GF-D8 (cell line): ENCODE measurements around the gene ABLIM2.
A peak's percentile ranks its signal among the peaks of the same experiment; 100 is the strongest.

ENCODE experiments used
- DNase-seq: peaks from one replicate; lab custom pipeline; 2025; lab: John Stamatoyannopoulos, UW

The ABLIM2 gene

DNA sequence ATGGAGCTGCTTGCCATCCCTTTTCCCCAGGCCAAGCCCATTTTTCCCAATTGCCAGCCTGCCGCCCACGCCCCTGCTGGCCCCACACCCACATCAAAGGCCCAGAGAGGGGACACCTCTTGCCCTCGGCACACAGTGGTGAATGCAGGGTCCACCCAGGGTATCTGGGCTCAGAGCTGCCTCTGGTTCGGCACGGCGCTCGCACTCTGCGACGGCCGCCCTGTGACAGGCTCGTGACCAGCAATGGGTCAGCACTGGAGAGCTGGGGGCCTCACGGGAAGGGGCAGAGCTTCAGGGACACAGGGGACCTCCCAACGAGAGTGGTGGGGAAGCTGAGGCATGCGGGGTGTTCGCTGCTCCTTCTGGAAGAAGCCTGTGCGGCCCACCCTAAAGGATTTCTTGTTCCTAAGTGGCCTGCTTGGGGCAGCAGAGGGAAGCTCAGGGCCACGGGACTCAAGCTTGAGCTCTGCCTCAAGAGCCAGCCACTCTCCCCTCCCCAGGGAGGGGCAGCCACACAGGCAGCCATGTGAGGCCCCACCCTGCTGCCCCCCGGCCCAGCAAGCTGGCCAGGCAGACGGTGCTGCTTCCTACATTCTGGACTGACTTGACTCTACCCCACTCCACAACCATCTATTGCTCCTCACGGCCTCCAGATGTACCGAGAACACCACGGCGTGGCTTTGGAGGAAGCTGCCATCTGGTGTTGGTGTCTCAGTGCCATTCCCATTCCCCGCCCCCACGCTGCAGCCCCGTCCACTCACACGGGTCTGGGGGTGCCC lies 73.7 kb downstream of the ABLIM2 start:
- no peak for DNase-seq

DNA sequence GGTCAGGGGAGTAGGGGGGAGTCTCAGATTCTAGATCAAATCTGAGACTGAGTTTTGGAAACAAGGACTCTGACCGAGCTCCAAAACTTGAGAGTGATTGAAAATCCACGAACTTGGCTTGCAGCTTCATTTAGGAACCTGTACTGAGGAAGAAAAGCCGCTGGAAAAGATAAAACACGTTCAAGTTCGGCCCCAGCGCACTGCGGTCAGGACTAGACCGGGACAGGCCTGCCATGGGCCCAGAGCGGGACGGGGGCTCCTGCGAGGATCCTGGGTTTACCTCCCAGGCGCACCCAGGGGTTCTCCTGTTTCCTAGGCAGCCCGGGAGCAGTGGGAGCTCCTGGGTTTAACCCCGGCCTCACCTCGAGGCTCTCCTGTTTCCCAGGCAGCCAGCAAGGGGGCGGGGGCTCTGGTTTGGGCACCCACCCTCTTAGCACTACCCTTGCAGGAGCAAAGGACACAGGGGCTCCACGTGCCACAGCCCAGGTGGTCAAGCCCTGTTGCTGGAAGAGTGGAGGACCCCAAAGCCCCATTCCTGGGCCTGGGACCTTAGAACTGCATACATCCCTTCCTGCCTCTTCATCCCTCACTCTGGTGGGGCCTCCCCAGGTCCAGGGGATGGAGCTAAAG lies 74.5 kb downstream of the ABLIM2 start:
- no peak for DNase-seq

DNA sequence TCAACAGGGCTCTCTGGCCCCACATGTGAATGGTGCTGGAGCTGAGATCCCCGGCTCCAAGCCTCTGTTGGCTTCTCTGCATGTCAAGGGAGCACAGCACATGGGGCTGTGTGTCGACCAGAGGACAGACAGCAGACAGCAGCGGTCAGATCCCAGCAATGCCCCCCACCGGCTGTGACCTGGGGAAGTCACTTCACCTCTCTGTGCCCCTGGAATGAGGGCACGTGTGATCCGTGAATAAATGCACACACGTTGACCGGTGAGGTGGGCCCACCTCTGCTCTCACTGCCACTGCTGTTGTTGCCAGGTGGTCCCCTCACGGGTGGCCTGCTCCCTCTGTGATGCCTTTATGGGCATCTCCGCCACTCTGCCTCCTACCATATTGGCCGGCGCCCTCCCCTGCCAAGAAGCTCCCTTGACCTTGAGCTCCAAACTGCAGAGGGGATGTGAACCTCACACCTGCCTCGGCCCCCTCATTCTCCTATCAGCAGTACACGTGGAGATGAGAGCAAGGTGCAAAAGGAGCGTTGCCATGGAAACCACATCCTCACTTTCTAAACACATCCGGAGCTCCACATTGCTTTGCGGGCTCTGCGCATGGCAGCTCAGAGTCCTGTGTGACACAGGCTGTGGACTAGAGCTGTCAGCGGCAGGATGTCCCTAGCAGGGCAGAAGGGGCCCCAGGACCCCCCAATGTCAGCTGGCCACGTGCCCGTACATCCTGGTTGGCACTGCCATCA lies 75.4 kb downstream of the ABLIM2 start:
- no peak for DNase-seq

DNA sequence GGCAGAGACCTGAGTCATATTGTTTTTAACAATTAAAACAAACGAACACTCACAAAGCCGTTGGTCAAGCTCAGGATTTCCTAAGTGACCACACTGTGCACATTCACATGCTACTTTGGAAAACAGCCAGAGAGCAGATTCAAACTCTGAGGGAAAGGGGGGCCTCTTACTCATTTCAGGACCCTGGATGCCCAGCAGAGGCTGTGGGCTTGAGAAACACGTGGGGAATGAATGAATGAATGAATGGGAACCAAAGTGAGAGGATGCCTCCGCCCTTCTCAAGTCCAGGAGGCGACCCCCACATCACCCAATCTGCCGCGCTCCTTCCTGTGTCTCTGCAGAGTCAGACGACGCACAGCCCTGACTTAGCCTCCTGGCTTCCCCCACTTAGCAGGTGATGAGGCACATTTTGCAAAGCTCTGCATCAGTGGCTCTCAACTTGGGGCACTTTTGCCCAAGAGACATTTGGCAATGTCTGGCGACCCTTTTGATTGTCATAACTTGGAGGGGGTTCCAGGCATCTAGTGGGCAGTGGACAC lies 76.0 kb downstream of the ABLIM2 start:
- no peak for DNase-seq

DNA sequence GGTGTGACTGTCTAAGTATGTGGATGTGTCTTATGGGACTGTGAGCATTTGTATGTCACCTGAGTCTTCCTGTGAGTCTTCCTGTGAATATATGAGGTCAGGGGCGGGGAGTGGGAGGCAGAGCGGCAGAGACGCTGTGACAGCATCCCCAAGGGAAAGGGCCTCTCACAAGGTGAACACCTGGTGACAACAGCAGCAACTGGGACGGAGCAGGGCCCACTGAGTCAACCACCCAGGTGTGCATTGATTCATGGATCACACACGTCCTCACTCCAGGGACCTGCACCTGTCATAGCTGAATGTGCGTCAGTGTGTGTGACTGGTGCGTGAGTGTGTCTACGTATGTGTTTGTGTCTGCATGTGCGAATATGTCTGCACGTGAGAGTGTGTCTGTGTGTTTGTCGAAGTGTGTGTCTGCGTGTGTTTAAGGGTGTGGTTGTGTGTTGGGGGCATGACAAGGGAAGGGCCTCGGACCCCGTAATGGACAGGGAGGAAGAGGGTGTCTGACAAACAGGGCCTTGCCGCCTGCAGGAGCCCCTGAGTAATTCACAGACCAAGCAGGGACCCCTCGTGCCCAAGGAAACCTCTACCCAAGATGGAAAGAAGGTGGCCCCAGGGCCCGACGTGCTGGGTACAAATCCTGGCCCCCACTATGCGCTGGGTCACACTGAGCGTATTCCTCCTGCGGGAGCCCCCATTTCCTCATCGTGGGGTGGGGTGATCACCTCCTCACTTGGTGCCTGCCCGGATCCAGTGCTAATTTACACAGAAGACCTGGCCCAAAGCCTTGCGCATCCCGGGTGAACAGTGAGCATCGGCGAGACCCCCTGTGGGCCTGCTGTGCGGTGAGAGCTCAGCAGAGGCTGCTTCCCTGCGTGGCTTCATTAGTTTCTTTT lies 76.7 kb downstream of the ABLIM2 start:
- DNase-seq, result no peak

DNA sequence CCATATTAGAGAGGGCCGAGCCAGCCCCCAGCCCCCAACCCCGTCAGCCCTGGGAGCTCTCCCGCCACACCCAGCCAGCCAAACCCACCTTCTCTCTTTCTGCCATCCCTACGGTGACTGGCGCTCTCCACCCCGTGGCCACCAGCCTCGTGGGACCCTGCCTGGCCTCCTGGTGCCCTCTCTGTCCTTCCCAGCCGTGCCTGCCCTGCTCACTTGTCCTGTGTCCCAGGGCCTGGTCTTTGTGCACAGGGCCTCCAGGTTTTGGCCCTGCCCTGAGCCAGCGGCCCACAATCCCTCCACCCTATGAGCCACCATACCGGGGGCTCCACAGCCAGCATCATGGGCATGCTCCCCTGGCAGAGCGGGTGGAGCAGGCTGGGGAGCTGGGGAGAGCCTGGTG lies 77.4 kb downstream of the ABLIM2 start:
- no peak for DNase-seq

DNA sequence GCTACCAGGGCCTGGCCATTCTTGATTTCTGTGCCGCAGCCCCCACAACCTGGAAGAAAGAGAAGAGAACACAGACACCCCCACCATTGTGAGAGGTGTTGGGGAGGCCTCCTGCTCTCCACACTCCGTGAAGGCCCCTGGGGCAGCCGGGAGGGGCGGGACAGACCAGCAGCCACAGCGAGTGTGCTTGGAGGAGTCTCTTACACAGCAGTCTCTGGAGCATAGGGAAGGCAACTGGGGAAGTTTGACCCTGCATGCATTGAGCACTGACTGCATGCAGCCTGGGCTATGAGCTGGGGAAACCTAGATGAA lies 77.9 kb downstream of the ABLIM2 start:
- no peak for DNase-seq

DNA sequence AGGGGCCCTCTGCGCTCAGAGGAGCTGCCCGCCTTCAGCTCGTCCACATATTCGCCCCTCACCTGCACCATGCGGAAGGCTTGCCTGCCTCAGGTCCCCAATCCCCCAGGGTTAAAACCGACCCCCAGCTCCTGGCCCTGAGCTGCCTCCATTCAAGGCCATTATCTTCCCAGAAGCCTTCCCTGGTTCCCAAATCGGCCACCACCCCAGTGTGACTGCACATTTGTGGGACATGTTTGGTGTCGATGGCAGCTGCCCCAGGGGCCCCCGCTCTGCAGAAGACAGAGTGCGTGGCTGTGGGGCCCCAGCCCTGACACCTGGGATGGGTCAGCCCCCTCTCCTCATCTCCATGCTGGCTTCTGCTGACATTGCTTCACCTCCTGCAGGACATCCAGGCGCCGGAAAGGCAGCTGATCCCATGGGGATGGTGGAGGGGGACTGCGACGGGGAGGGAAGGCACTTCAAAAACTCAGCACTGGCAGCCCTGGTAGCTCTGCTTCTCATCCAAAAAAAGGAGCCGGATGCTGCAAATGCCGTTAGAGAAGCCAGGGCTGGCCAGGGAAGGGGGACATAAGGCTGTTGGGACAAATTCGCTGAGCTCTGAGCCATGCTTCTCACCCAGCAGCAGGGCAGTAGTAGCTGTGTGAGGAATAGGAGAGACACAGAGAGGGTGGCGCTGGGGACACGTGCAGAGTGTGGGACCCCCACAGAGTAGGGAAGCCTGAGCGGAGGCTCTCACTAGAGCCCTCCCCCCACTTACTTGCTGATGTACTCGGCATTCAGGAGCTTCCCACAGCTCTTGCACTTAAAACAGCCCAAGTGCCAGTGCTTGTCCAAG lies 78.5 kb downstream of the ABLIM2 start:
- DNase-seq, result no peak

DNA sequence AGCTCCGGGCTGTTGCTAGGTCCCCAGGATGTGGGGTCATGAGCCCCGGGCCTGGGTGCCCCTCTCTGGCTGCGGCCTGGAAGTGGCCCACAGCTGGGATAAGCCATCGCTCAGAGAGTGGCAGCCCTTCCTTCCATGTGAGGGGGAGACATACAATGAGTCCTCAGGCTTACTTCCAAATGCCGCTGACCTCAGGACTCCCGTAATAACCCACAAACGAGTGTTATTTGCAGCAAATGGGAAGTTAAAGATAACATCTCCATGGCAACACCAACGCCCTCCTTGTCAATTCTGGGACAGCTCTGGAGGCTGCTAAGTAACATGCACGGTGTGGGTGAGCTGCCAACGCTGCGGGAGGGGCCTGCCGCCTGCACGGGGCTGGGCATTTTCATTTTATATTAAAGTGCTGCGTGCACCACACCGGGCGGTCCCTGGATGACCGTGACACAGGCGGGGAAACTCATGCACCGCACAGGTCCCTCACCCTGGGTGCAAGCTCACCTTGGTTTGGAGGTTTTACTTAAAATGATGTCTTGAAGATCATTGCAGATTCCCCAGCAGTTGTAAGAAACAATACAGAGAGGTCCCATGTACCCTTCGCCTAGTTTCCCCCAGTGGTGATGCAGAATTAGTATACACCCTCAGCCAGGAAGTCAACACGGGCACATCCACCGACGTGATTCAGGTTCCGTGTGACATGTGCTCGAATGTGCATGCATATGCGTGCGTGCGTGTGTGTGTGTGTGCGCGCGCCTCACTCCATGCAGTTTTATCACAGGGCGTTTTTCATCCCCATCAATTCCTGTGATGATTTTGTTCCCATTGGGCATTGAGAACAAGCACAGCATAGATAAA lies 79.4 kb downstream of the ABLIM2 start:
- peak; percentile 53 for DNase-seq

DNA sequence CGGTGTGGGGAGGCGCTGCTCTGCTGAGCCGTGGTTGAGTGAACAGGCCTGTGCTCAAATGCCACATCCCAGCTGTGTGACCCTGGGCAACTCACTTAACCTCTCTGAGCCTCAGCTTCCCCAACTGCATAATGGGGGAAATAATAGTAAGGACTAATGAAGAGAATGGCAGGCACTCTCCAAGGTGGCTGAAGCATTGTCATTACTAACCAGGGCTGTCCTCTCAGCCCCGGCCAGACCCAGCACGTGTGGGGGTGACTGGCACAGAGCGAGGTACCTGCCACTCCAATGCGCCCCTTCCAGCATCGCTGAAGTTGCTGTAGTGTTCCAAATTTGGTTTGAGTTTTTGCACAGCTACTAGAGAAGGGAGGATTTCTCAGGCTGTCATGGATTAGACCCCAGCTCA lies 80.0 kb downstream of the ABLIM2 start:
- DNase-seq, result no peak

DNA sequence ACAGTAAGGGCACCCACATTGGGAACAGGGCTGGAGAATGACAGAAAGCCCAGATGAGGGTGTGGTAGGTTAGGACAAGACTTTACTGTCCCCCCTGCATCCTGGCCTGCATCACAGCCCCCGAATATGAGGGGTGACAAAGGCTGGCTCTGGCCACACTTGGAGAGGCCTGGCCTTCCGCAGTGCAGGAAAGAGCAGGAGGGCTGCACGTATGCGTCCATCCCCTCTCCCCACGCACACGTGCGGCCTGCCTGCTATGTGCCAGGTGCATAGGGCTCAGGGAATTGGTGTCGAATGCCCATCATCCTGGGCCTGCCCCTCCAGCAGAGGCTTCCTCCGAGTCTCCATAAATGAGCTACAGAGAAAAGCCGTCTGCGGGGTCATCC lies 80.5 kb downstream of the ABLIM2 start:
- DNase-seq, result no peak

DNA sequence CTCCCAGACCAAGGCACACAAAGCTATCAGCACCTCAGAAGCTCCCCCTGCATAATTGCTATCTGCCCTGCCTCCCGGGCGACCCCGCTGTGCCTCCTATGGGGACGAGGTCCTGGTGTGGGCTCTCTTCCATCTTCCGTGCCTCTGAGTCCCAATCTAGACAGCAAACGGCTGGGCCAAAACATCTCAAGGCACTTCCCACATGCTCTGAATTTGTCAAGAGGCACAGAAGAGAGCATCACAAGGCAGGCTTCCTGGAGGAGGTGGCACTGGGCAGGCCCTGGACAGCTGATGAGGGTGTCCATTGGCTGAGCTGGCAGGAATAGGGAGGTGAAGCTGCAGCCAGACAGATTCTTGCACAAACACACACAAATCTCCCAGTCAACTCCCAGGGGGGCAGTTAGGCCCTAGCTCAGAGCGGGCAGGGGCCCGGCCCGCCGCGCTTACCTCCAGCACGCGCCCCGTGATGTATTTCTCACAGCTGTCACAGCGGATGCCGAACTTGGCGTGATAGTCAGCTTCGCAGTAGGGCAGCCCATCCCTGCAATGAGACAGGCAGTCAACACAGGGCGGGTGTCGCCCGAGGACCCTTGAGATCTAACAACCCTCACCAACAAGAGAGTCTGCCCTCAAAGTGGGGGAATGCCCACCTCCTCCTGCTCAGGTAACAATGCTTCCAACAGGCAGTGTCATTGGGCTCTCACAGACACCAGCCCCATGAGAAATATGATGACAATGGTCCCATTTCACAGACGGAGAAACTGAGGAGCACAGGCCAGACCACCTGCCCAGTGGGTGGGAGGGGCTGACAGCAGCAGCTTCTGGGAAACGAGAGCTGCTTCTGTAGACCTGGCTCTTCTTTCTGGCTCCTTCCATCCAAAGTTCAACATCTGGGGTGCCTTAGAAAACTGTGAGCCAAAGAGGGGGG lies 81.2 kb downstream of the ABLIM2 start:
- no peak for DNase-seq

DNA sequence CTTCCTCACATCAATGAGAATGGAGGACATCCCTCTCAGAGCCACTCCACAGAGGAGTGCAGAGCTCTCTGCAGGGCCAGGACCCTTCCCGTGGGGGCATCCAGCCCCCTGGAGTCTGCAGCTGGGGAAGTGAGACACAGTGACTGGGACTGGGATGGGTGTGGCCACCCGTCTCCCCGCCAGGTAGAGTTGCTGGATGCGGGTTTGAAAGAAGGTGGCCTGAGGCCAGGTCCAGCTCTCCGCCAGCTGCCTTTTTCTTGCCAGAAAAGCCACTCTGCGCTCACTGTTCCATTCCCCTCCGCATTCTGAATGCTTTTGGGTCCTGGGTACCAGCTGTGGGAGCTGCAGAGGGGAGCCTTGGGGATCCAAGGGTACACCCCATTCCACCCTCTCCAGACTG lies 82.6 kb downstream of the ABLIM2 start:
- no peak for DNase-seq

DNA sequence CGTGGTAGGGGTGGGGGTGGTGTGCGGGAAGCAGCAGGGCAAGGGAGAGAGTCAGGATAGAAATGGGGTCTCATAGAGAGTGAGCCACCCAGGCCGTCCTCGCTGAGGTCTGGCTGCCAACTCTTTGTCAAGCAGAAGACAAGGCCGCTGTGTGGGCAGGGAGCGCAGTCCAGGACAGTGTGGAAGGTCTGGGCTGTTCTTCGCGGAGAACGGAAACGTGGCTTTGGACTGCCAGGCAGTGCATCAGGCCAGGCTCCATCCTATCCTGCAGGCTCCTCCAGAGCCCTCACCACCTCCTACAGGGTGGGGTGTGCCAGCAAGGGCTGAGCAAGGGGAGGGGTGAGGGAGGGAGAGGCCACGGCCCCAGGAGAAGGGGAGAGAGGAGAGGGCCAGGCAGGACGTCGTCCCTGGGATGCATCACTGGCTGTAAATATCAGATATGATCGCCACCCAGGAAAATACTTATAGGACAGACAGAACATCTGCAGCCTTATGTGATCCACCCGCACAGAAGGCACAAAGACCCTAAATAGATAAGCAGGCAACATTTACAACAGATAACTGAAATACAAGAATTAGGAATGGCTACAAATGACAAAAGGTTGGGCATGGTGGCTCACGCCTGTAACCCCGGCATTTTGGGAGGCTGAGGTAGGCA lies 85.3 kb downstream of the ABLIM2 start:
- DNase-seq, result no peak

DNA sequence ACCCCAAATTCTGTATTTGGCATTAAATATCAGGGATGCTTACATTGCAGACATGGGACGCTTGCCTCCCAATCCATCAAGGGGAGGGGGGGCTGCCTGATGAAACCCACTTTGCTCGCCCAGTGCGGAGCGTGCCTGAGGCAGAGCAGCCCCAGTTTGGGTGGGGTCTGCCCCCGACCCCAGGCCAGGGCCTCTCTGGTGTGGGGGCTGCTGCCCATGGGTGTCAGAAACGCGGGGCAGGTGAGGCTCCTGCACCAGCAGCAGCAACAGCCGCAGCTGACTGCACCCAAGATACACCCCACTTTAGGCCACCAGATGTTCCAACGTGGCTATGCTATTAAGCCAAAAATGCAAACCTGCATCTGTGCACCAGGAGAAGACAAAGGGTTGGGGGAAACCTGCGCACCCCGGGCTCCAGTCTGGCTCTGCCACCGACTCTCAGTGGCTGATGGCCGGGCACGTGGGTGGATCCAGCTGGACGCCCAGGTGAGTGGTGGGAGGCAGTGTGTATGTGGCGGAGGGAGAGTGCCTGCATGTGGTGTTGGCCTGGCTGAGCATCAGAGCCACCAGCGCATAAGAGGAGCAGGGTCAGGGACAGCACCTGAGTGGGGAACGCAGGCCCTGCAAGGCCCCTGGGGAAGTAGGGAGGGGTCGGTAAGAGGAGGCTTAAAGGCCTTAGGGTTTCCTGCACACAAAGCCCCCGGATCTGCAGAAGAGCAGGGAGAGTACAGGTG lies 86.2 kb downstream of the ABLIM2 start:
- no peak for DNase-seq

DNA sequence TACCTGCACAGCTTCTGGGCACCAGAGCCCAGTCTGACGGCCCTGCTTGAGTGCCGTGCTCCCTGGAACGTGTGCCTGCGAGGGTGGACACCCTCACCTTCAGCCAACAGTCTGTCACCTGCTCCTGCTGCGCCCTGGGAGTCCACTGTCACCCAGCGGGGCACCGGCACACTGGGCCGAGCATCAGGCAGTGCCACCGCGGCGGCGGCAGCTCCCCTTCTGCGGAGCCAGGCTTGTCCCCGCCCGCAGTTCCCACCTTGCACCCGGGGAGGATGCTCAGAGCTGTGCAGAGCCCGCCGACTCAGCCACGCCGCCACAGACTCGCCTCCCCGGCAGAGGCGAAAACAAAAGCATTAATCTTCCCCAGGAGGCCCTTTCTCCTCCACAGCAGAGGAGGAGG lies 86.8 kb downstream of the ABLIM2 start:
- DNase-seq, result no peak

DNA sequence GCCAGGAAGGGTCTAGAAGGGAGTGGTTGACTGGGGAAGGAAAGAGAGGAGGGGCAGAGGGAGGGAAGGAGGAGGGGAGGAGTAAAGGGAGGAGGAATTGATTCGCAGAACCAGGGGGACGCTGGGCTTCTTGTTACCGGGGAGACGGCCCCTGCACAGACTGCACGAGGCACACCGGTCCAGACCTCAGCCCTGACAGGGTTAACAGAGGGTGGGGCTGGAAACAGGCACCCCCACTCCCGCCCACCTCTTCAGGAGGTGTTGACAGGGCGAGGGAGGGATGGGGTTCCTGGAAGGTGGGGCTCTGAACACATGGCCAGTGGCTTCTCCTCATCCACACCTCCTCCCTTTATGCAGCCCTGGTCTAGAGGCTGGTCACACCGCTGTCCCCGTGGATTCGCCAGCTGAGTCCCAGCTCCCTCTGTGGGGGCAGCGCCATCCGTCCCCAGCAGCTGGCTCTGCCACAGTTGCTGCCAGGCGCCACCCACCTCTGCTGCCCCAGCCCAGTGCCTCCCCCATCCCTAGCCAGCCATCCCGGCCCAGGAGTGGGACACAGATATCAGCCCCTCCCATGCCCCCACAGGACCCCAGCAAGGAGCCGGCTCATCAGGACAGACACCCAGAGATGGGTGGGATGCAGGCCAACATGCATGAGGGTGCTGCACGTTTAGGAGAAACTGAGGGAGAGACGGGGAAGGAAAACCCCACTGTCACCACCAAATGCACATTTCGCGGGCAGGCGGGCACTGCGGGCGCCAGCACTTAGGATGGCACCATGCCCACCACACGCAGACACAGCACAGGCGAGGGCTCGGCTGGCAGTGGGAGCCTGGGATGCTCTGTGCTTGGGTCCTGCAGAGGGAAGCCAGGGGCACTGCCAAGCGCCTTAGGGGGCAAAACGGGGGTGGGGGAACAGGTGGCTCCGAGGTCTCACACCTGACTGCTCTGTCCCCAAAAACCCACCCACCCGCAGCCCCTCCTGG lies 87.6 kb downstream of the ABLIM2 start:
- no peak for DNase-seq
